Right hindlimb (tissue), 1 donor: ENCODE data around the gene PLCB4.

Experiments used
- DNase-seq: peaks from one replicate; pipeline ENCODE4 v3.0.0-alpha.2; 2018

Gene PLCB4

DNA sequence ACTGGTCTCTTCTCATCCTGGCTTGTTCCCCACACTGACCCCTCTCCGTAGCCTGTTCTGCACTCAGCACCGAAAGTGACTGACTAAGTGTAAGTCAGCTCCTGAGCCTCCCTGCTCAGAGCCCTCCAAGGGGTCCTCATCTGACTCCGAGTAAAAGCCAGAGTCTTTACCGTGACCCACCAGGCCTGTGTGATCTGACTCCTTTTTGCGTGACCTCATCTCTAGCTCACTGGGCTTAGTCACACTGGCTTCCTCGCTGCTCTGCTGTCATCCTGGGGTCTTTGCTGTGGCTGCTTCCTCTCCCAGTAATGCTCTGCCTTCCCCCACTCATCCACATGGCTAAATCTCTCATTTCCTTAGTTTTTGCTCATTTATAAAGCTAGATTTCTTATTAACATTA lies 116.6 kb downstream of the PLCB4 start:
- no peak for DNase-seq

GRCh38 chr20:9186396-9186795 lies 117.5 kb downstream of the PLCB4 start:
- DNase-seq = no peak

GRCh38 chr20:9195031-9195430 lies 126.1 kb downstream of the PLCB4 start:
- no peak for DNase-seq

DNA sequence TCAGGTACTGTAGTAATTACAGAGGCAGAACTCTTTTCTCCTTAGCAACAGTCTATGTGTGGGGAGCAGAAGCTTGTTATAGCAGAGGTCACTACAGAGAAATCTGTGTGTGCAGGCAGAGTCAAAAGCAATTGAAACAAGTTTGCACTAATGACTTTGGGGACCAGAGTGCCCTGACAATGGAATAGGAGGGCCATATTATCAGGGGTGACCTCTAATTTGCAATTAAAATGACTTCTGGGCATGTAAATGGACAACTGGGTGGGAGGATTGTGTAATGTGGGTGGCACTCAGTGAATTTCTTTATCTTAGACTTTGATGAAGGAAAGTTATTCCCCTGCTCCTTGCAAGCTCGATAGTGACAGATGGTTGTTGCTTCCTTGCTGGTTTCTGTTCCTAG lies 127.2 kb downstream of the PLCB4 start:
- DNase-seq = no peak

GRCh38 chr20:9198460-9198859 lies 129.6 kb downstream of the PLCB4 start:
- DNase-seq = no peak

DNA sequence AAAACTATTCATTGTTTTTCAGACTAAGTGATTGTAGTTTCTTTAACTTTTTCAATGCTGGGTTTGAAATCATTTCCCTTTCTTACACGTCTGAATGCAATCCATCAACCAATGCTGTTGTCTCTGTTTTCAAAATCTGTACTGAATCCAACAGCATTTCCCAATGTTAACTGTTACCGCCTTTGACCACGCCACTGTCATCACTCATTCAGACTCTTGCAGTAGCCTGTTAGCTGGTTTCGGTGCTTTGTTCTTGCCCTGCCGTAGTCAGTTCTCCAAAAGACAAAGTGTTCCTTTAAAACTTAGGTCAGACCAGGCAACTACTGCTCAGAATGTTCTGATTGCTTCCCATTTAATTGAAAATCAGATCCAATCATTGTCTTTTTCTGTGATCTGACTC lies 131.3 kb downstream of the PLCB4 start:
- no peak for DNase-seq

- no peak for DNase-seq
These were observed 131.7 kb downstream of the PLCB4 start for GRCh38 chr20:9200620-9201019.

DNA sequence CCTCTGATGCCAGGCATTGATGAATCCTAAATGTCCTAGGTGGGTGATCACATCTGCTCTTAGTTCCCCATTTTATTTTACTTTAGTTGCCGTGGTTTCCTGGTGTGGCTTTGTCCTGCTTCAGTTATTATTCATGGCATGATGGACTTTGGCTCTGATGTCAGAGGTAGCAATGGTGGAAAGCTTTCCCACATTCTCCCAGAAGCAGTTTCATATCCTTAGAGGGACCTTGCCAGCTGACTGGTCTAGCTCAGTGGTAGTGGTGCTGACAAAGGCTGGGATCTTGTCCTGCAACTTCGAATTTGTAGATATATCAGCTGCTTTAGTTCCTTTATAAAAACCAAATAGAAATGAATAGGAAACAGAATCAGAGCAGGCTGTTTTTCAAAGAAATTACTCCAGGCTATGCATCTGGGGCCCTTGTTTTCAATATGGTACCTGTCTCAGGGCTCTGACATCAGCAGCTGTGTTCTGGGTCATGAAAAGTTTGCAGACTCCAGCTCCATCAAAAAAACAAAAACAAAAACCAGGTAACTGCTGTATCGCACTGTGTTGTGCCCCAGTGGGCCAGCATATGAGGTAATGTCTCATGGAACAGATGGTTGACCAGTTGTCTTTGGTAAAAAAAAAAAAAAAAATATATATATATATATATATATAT lies 133.7 kb downstream of the PLCB4 start:
- DNase-seq = no peak

- DNase-seq = no peak
These were observed 134.2 kb downstream of the PLCB4 start for GRCh38 chr20:9203081-9203447.

DNA sequence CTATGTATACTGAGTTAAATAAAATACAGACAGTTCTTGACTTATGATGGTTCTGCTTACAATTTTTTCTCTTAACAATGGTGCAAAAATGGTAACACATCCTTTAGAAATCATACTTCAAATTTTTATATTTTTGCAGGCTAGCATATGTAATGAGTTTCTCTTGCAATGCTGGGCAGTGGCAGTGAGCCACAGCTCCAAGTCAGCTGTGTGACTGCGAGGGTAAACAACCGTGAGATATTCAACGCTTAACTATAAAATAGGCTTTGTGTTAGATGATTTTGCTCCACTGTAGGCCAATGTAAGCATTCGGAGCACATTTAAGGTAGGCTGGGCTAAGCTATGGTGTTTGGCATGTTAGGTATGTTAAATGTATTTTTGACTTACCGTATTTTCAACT lies 136.1 kb downstream of the PLCB4 start:
- no peak for DNase-seq

GRCh38 chr20:9206486-9206885 lies 137.6 kb downstream of the PLCB4 start:
- DNase-seq = no peak

GRCh38 chr20:9207253-9207652 lies 138.4 kb downstream of the PLCB4 start:
- DNase-seq = no peak

DNA sequence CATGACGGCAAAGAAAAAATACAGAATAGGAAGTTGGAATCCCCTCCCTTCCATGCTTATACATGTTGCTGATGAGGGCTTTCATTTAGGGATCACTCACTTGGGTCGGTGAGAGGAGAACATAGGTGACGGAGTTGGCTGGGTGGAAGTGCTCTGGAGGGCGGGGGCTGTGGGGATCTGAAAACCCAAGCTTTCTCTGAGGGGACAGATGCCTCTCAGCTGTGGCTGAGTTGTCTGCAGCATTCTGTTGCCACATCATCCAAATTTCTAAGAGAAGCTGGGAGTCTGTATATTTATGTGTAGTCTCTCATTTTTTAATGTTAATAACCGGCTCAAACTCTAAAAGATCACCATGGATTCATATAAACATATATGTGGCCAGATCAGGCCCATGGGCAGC lies 141.5 kb downstream of the PLCB4 start:
- no peak for DNase-seq

GRCh38 chr20:9211016-9211760 lies 142.3 kb downstream of the PLCB4 start:
- DNase-seq = no peak

DNA sequence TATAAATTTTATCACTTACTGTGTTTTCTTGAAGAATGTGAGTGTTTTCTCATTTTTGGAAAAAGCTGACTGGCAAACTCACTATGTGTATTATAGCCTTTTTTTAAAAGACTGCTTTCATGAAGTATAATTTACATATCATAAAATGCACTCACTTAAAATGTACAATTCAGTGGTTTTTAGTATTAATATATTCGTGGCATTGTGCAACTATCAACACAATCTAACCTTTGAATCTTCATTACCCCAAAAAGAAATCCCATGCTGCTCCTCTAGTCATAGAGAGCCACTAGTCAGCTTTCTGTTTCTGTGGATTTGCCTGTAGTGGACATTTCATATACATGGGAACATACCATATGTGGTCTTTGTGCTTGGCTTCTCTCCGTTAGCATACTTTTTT lies 143.8 kb downstream of the PLCB4 start:
- DNase-seq = no peak

DNA sequence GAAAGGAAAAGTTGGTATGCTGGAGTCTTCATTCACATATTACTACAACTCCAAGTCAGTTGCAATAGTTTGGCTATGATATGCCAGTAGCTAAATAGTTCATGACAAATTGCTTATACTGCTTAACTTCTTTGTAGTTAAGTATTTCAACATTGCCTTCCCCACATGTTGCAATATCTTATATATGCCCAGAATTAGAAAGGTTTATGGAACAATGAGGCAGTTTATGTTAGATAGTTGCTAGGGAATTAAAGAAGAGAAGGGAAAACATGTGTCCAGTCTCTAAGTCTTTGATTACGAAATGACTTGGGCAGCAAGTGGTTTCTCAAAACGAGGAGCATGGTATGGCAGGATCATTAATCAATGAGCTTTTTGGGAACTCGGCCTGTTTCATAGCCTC lies 145.8 kb downstream of the PLCB4 start:
- DNase-seq = no peak

DNA sequence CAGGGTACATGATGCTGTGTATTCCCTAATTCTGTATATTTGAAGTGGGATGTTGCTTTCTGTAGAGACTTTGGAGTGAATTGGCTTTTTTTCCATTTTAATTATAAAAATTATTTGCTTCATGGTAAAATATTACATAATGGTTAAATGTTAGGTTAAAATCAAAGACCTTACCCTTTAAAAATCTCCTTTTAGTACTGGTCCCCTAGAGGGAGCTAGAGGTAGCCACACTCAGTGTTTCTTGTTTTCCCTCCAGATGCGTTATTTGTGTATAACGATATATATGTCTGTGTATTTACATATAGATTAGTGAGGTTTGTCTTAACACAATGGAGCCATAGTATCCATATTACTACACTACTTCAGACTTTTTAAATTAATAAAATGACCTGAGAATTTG lies 146.7 kb downstream of the PLCB4 start:
- no peak for DNase-seq

DNA sequence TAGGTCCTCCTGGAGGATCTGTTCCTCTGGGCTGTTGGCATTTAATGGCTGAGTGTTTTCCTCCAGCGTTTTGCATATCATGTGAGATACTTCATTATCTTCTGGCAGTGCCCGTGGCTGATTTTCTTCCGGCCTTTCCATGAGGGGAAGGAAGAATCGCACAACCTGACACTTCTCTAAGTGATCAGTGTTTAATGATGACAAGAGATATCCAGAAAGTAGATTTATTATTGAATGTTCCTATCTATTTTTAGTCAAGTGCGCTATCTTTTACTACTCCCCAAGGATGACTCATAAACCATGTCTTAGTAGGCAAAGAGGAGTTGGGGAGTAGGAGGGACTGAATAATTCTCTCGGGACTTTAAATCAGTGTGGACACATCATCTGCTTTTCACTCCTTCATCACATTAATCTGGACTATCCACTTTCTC lies 149.7 kb downstream of the PLCB4 start:
- no peak for DNase-seq

GRCh38 chr20:9220874-9221547 lies 152.1 kb downstream of the PLCB4 start:
- no peak for DNase-seq

- DNase-seq = no peak
These were observed 154.4 kb downstream of the PLCB4 start for GRCh38 chr20:9223296-9223695.

- DNase-seq = peak; percentile 40
These were observed 157.0 kb downstream of the PLCB4 start for GRCh38 chr20:9225879-9226278.

- DNase-seq = no peak
These were observed 159.2 kb downstream of the PLCB4 start for GRCh38 chr20:9227896-9228615.

GRCh38 chr20:9228774-9229450 lies 160.0 kb downstream of the PLCB4 start:
- no peak for DNase-seq
